ENCODE measurements around the gene DMD.

GRCh38 chrX:32280489-32280888 lies 930.9 kb downstream of the DMD start:
- TF ChIP-seq CTCF (conservative IDR thresholded peaks at IDR 0.05) = no peak
- no peak for TF ChIP-seq EZH2 (IDR thresholded peaks at IDR 0.05; ENCODE audit: low read depth)
